Heart left ventricle (tissue), 13 donors: Measurements from ENCODE around the gene ASCL2.

Experiments
- CTCF ChIP-seq, 12 donors: fragments of 200-600 bp; sonication (generic) in 4 of 12; IDR thresholded peaks; one replicate each; pipeline versions ENCODE4 v1.5.0 to v1.8.0; 2018 to 2022; ENCODE audit warnings: antibody characterized with exemption in 12 of 12, mild to moderate bottlenecking in 5 of 12
- POLR2A ChIP-seq, 2 donors: fragments of 450-650 bp; IDR thresholded peaks; one replicate each; pipeline ENCODE4 v1.6.1; 2017; ENCODE audit warnings: antibody characterized with exemption in 2 of 2, mild to moderate bottlenecking in 2 of 2, moderate library complexity in 2 of 2
- donor health status: ischemic (EF 13 %, LVEDD 7.1; RV severe dilation, severe dysfunction).
- donor health status: DM: no; HTN: yes; CAD: no.
- donor health status: DM: no; HTN: no; CAD: no.
- donor health status: ischemic (EF 25% LVEDD 6.9; RV normal size, moderate dysfunction).
- donor health status: ischemic (EF 25% LVEDD 5.7; RV mildly dilated, moderate dysfunction).
- donor health status: ischemic (EF 35%, LVEDD 5.7; RV mildly dilated, moderate dysfunction).
- donor health status: nonischemic (EF 11% LVEDD 7.7; RV severe dilation, severe dysfunction).
- donor health status: DM: yes; HTN: yes; CAD: no.
- donor health status: PGD.
- donor health status: ischemic (EF 29% LVEDD 5.4; RV normal size, mild dysfunction).
- donor health status: nonischemic (EF 23%, LVEDD 6.1; RV moderate dilation, normal function).

GRCh38 chr11:2233693-2234455 lies 36.5 kb downstream of the ASCL2 start:
- no peak for TF ChIP-seq CTCF (IDR thresholded peaks at IDR 0.05)
- TF ChIP-seq POLR2A (IDR thresholded peaks at IDR 0.05): no peak
